Measurements from ENCODE around the gene ATP1A3. TPM values are rescaled to one million over a fixed set of nuclear protein-coding genes. Genes with fewer than 3 reads are reported as not detected.
A peak's percentile ranks its signal among the peaks of the same experiment; 100 is the strongest.

The ATP1A3 gene
- total RNA-seq, 1 donor from 2014 or later = not detected

GRCh38 chr19:41924151-41925145 is 69.6 kb downstream of the ATP1A3 start:
- peak; percentile 64 for FAIRE-seq
- Histone ChIP-seq H3K36me3 (ENCODE audit: control insufficient read depth, insufficient read depth, low read length) (no peaks in the 10 kb centered on the region), H3K27me3 (ENCODE audit: control insufficient read depth, insufficient read depth, low read length) (peaks cover 62% of the 10 kb centered on the region), H3K4me3 (ENCODE audit: low read depth, low read length) (no peak overlapping the region)
- TF ChIP-seq CTCF (IDR thresholded peaks at IDR 0.05; ENCODE audit: insufficient read depth, low read length, severe bottlenecking) = no peak
- no peak for DNase-seq (ENCODE audit: low read depth)

GRCh38 chr19:41923045-41923788 is 70.8 kb downstream of the ATP1A3 start:
- no peaks in the 10 kb centered on the region for H3K36me3 ChIP-seq (ENCODE audit: control insufficient read depth, insufficient read depth, low read length)
- TF ChIP-seq CTCF (IDR thresholded peaks at IDR 0.05; ENCODE audit: insufficient read depth, low read length, severe bottlenecking) = no peak
- H3K27me3 ChIP-seq (ENCODE audit: control insufficient read depth, insufficient read depth, low read length) = peaks cover 55% of the 10 kb centered on the region
- no peak for DNase-seq (ENCODE audit: low read depth)
- FAIRE-seq = no peak
- no peak overlapping the region for H3K4me3 ChIP-seq (ENCODE audit: low read depth, low read length)

- no peak for DNase-seq (ENCODE audit: low read depth)
- FAIRE-seq = no peak
- H3K27me3 ChIP-seq (ENCODE audit: control insufficient read depth, insufficient read depth, low read length) = peaks cover 55% of the 10 kb centered on the region
- TF ChIP-seq CTCF (IDR thresholded peaks at IDR 0.05; ENCODE audit: insufficient read depth, low read length, severe bottlenecking) = no peak
- no peaks in the 10 kb centered on the region for H3K36me3 ChIP-seq (ENCODE audit: control insufficient read depth, insufficient read depth, low read length)
- H3K4me3 ChIP-seq (ENCODE audit: low read depth, low read length) = no peak overlapping the region
Observed at GRCh38 chr19:41922585-41922984, 71.4 kb downstream of the ATP1A3 start.

- DNase-seq (ENCODE audit: low read depth) (no peak), FAIRE-seq (no peak)
- H3K4me3 ChIP-seq (ENCODE audit: low read depth, low read length) = no peak overlapping the region
- TF ChIP-seq CTCF (IDR thresholded peaks at IDR 0.05; ENCODE audit: insufficient read depth, low read length, severe bottlenecking) = no peak
- H3K27me3 ChIP-seq (ENCODE audit: control insufficient read depth, insufficient read depth, low read length) = peaks cover 51% of the 10 kb centered on the region
- H3K36me3 ChIP-seq (ENCODE audit: control insufficient read depth, insufficient read depth, low read length) = no peaks in the 10 kb centered on the region
Observed at GRCh38 chr19:41921577-41922576, 72.2 kb downstream of the ATP1A3 start.

- no peak for DNase-seq (ENCODE audit: low read depth)
- Histone ChIP-seq H3K4me3 (ENCODE audit: low read depth, low read length) (no peak overlapping the region), H3K27me3 (ENCODE audit: control insufficient read depth, insufficient read depth, low read length) (peaks cover 52% of the 10 kb centered on the region), H3K36me3 (ENCODE audit: control insufficient read depth, insufficient read depth, low read length) (no peaks in the 10 kb centered on the region)
- no peak for TF ChIP-seq CTCF (IDR thresholded peaks at IDR 0.05; ENCODE audit: insufficient read depth, low read length, severe bottlenecking)
- FAIRE-seq = no peak
Observed at GRCh38 chr19:41920882-41921576, 73.0 kb downstream of the ATP1A3 start.

Measured in bronchial epithelial cell (primary cell).